ENCODE measurements around the gene RNH1.

Gene RNH1

DNA sequence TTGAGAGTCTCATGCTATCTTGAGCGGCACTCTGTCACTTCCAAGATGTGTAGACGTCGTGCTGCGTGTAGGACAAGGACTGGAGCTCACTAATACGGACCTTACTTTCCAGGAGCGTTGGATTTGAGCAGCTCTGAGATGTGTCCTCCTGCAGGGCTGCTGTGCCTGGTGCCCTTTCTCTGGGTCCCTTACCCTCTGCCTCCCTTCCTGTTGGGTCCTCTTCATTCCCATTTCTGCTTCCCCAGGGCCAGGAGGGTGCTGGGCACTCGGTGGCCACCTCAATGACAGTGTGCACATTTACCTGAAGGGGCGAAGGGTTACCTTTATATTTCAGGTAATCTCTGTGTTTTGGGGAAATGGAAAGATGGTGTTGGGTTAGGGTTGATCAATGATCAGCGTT, 53.0 kb downstream of the RNH1 start:
- H3K4me3 ChIP-seq (ENCODE audit: low read depth in 1 of 2, low read length in 2 of 2) = no peak overlapping the region
- H3K4me1 ChIP-seq (ENCODE audit: insufficient read depth, low read length) = peaks cover 40% of the 10 kb centered on the region
- H3K4me2 ChIP-seq (ENCODE audit: insufficient read depth, low read length) = no peak overlapping the region
- H3K9ac ChIP-seq (ENCODE audit: low read depth, low read length) = no peak overlapping the region
- no peak for ATAC-seq (ENCODE audit: insufficient read depth, low read depth)
- H3K36me3 ChIP-seq (ENCODE audit: insufficient read depth, low read length) = peaks cover 61% of the 10 kb centered on the region
- TF ChIP-seq, protein P1, sequence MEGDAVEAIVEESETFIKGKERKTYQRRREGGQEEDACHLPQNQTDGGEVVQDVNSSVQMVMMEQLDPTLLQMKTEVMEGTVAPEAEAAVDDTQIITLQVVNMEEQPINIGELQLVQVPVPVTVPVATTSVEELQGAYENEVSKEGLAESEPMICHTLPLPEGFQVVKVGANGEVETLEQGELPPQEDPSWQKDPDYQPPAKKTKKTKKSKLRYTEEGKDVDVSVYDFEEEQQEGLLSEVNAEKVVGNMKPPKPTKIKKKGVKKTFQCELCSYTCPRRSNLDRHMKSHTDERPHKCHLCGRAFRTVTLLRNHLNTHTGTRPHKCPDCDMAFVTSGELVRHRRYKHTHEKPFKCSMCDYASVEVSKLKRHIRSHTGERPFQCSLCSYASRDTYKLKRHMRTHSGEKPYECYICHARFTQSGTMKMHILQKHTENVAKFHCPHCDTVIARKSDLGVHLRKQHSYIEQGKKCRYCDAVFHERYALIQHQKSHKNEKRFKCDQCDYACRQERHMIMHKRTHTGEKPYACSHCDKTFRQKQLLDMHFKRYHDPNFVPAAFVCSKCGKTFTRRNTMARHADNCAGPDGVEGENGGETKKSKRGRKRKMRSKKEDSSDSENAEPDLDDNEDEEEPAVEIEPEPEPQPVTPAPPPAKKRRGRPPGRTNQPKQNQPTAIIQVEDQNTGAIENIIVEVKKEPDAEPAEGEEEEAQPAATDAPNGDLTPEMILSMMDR (IDR thresholded peaks at IDR 0.05; ENCODE audit: borderline replicate concordance, extremely low read depth, low read length, poor library complexity, severe bottlenecking) = no peak
- TF ChIP-seq EZH2 (IDR thresholded peaks at IDR 0.05; ENCODE audit: borderline replicate concordance, low read depth, low read length, severe bottlenecking) = no peak
- peaks cover 88% of the 10 kb centered on the region for H3K79me2 ChIP-seq (ENCODE audit: insufficient read depth, low read length)
- no peak overlapping the region for H2AFZ ChIP-seq (ENCODE audit: low read depth, low read length)
- H4K20me1 ChIP-seq (ENCODE audit: insufficient read depth, low read length) = peaks cover 64% of the 10 kb centered on the region
- H3K27me3 ChIP-seq (ENCODE audit: insufficient read depth, low read length, poor library complexity) = no peaks in the 10 kb centered on the region
- H3K27ac ChIP-seq (ENCODE audit: low read length) = no peak overlapping the region
- H3K9me3 ChIP-seq (ENCODE audit: insufficient read depth, low read length, severe bottlenecking) = no peaks in the 10 kb centered on the region
- no peak for DNase-seq

DNA sequence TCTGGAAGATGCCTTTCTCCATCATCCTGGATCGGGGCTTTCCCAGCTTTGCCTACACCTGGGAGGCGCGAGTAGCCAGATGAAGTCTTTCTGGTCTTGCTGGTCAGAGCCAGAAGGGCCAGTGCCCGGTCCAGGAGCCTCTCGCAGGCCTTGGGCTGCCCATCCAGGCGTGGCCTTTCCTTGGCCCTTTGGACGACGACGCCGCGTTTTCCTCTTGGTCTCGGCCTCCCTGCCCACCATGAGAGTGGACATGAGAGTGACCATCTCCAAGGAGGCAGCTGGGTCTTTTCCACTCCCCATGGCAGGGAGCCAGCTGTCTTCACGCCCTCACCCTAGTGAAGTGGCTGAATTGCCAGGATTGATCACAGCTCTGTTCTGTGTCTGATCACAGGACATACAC, 53.5 kb downstream of the RNH1 start:
- ATAC-seq (ENCODE audit: insufficient read depth, low read depth) = no peak
- peaks cover 58% of the 10 kb centered on the region for H3K36me3 ChIP-seq (ENCODE audit: insufficient read depth, low read length)

DNA sequence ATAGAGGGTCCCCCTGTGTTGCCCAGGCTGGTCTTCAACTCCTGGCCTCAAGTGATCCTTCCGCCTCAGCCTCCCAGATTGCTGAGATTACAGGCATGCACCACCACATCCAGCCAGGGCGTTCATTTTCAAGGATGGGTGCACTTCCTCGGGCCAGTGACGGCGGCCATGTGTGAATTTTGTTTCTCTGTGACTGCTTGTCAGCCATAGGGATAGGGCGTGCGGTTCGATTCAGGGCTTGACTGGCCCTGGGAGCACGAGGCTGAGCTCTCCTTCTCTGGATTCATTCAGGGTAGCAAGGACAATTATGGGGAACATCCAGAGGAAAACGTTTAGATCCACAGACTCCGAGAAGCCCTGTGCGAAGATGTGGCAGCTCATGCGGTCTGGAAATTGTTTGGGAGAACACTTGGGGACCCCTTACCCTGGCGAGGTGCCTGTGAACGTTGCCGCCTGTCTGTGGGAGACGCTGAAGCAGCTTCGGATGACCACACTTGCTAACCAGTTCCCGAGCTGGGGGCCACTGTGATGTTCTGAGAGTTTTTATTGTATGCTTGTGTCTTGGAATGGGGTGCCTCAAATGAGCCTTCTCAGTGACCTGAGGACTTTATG, 54.0 kb downstream of the RNH1 start:
- no peak overlapping the region for H3K9ac ChIP-seq (ENCODE audit: low read depth, low read length)
- peaks cover 64% of the 10 kb centered on the region for H4K20me1 ChIP-seq (ENCODE audit: insufficient read depth, low read length)
- H2AFZ ChIP-seq (ENCODE audit: low read depth, low read length) = no peak overlapping the region
- H3K79me2 ChIP-seq (ENCODE audit: insufficient read depth, low read length) = peaks cover 92% of the 10 kb centered on the region
- DNase-seq (no peak), ATAC-seq (ENCODE audit: insufficient read depth, low read depth) (no peak)
- TF ChIP-seq, protein P1 (IDR thresholded peaks at IDR 0.05; ENCODE audit: borderline replicate concordance, extremely low read depth, low read length, poor library complexity, severe bottlenecking) = no peak
- no peak for TF ChIP-seq EZH2 (IDR thresholded peaks at IDR 0.05; ENCODE audit: borderline replicate concordance, low read depth, low read length, severe bottlenecking)
- H3K4me2 ChIP-seq (ENCODE audit: insufficient read depth, low read length) = no peak overlapping the region; the same call in 1 of the 2 replicates
- no peaks in the 10 kb centered on the region for H3K9me3 ChIP-seq (ENCODE audit: insufficient read depth, low read length, severe bottlenecking)
- no peak overlapping the region for H3K4me3 ChIP-seq (ENCODE audit: low read depth in 1 of 2, low read length in 2 of 2)
- peaks cover 48% of the 10 kb centered on the region for H3K4me1 ChIP-seq (ENCODE audit: insufficient read depth, low read length)
- peaks cover 58% of the 10 kb centered on the region for H3K36me3 ChIP-seq (ENCODE audit: insufficient read depth, low read length)
- H3K27ac ChIP-seq (ENCODE audit: low read length) = no peak overlapping the region
- H3K27me3 ChIP-seq (ENCODE audit: insufficient read depth, low read length, poor library complexity) = no peaks in the 10 kb centered on the region

More for the DNA sequence above, 53.5 kb downstream of the RNH1 start:
- Histone ChIP-seq H3K79me2 (ENCODE audit: insufficient read depth, low read length) (peaks cover 89% of the 10 kb centered on the region), H3K4me3 (ENCODE audit: low read depth in 1 of 2, low read length in 2 of 2) (no peak overlapping the region), H3K4me2 (ENCODE audit: insufficient read depth, low read length) (no peak overlapping the region; the same call in 1 of the 2 replicates), H3K27ac (ENCODE audit: low read length) (no peak overlapping the region), H2AFZ (ENCODE audit: low read depth, low read length) (no peak overlapping the region), H3K4me1 (ENCODE audit: insufficient read depth, low read length) (peaks cover 44% of the 10 kb centered on the region), H3K27me3 (ENCODE audit: insufficient read depth, low read length, poor library complexity) (no peaks in the 10 kb centered on the region), H3K9ac (ENCODE audit: low read depth, low read length) (no peak overlapping the region), H4K20me1 (ENCODE audit: insufficient read depth, low read length) (peaks cover 64% of the 10 kb centered on the region), H3K9me3 (ENCODE audit: insufficient read depth, low read length, severe bottlenecking) (no peaks in the 10 kb centered on the region)
- DNase-seq = no peak
- TF ChIP-seq, protein P1 (IDR thresholded peaks at IDR 0.05; ENCODE audit: borderline replicate concordance, extremely low read depth, low read length, poor library complexity, severe bottlenecking) = no peak
- TF ChIP-seq EZH2 (IDR thresholded peaks at IDR 0.05; ENCODE audit: borderline replicate concordance, low read depth, low read length, severe bottlenecking) = no peak

Measured in DND-41 (cell line).